WTC11 (cell line): Measurements from ENCODE around the gene EFCAB8.

ENCODE experiments used
- ATF1 ChIP-seq: sonication (generic); formaldehyde crosslinking; IDR thresholded peaks from 2 replicates; pipeline ENCODE4 v1.8.1; 2023; ENCODE audit warnings: mild to moderate bottlenecking, moderate library complexity, missing genetic modification reagents
- CTCF ChIP-seq: fragments of 200-600 bp; IDR thresholded peaks from 2 replicates; pipeline ENCODE4 v1.8.0; 2022; ENCODE audit warnings: antibody characterized with exemption
- IRF1 ChIP-seq: sonication (generic); formaldehyde crosslinking; IDR thresholded peaks from 2 replicates; pipeline ENCODE4 v1.8.0; 2023; ENCODE audit warnings: missing genetic modification reagents
- MAX ChIP-seq: sonication (generic); formaldehyde crosslinking; IDR thresholded peaks from 2 replicates; pipeline ENCODE4 v1.8.0; 2022; ENCODE audit warnings: mild to moderate bottlenecking, missing genetic modification reagents
- NFE2L1 ChIP-seq: sonication (generic); formaldehyde crosslinking; IDR thresholded peaks from 2 replicates; pipeline ENCODE4 v1.8.1; 2023; ENCODE audit warnings: missing genetic modification reagents
- NR3C1 ChIP-seq: sonication (generic); formaldehyde crosslinking; conservative IDR thresholded peaks from 2 replicates; pipeline ENCODE4 v1.8.1; 2023; ENCODE audit warnings: low read depth, mild to moderate bottlenecking, missing genetic modification reagents
- TP53 ChIP-seq: sonication (generic); formaldehyde crosslinking; IDR thresholded peaks from 2 replicates; pipeline ENCODE4 v1.8.1; 2023; ENCODE audit warnings: mild to moderate bottlenecking, missing genetic modification reagents

GRCh38 chr20:32918296-32918695, 59.6 kb downstream of the EFCAB8 start:
- no peak for TF ChIP-seq CTCF
- TF ChIP-seq NR3C1 (CRISPR knock-in tag): no peak
- no peak for TF ChIP-seq IRF1
- no peak for TF ChIP-seq ATF1 (CRISPR knock-in tag)
- TF ChIP-seq TP53 (CRISPR knock-in tag): no peak
- no peak for TF ChIP-seq NFE2L1 (CRISPR knock-in tag)
- no peak for TF ChIP-seq MAX
